ENCODE data around the gene FAM237B.
"Not testable (repeated sequence)": the region's sequence is repeated elsewhere in the genome, so short reads cannot be mapped to it uniquely, and the experiment has no call there.

FAM237B gene

DNA sequence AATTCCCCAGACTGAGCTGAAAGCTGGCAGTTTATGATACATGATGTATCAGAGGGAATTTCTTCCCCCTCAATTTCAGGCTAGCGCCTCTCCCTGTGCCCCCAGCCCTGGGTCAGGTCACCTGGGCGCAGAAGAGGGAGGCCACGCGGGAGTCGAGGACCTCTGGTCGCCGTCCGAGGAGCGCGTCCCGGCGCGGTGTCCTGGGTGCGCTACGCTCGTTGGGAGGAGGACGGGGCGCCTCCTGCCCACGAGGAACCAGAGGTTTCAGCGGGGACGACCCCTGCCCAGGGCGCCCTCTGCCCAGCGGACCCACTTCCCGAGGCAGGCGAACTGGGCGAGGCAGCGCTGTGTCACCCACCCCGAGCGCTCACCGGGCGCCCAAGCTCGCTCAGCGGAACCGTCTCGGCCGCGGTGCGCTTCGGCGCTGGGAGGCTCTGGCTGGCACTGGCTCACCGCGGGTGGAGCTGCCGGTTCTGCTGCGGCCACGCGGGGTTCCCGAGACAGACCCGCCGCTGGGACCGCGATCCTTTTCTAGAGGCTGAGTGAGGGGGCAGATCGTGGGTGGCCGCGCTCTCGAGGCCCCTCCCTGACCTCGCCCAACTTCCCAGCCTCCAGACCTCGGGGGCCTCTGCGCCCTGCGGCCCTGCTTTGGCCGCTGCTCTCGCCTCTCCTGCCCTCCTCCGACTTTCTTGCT, at the start of gene FAM237B:
FAM237B (minus strand) TSS at position 504 of the 694 bp plus-strand sequence. CDS start 1,556 bp downstream, outside the sequence.
- in situ Hi-C loops (cut with HindIII; ENCODE audit: low sequenced_read_pairs), result no loop called here

DNA sequence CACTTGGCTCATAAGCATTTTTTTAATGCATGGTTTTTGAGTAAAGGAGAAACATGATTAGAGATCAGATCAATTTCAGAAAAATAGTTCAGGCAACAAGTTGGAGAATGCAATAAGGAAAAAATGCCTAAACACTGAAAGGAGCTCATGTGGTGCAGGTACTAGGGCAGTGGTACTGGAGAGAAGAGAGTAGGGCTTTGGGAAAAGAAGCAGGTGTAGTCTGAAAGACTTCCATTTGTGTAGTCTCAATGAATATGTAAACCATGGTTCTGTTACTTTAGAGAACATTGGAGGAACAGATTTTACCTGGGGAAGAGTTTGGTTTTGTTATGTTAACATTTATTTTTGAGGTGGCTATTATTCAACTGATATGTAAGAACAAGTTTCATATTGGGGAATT, 30.9 kb upstream of the FAM237B start:
- in situ Hi-C loops (cut with HindIII; ENCODE audit: low sequenced_read_pairs), result no loop called here

- in situ Hi-C loops (cut with HindIII; ENCODE audit: low sequenced_read_pairs), result not testable (repeated sequence)
Observed at GRCh38 chr7:90350032-90350431, 28.9 kb upstream of the FAM237B start.

DNA sequence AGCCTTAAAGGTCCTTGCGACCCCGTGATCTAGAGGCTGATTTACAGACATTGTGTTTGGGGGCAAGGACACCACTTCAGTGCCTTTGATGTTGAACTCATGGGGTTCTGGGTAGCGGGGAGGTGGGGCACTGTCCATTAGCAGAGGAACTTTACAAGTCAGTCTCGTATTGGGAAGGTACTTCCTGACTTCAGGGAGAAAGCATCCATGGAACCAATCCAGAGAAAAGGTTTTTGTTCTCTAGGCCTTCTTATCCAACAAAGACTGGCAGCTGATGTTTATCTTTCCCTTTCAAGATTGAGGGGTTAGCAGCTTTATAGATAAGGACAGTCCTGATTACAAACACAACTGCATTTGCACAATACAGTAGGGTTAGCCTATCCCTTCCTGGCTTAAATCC, 28.2 kb upstream of the FAM237B start:
- in situ Hi-C loops (cut with HindIII; ENCODE audit: low sequenced_read_pairs), result no loop called here

DNA sequence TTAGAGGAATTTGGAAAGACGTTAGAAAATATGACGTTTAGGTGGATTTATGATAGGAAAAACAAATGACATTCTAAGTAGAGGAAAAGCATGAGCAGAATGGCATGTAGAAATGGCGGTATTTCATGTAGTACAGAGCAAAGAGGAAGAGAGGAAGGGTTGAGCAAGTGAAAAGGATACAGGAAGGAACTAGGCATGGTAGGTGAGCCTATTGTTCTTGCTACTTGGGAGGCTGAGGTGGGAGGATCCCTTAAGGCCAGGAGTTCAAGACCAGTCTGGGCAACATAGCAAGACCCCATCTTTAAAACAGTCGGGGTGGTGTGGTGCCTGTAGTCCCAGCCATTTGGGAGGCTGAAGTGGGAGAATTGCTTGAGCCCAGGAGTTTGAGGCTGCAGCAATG, 26.7 kb upstream of the FAM237B start:
- in situ Hi-C loops (cut with HindIII; ENCODE audit: low sequenced_read_pairs), result no loop called here

GRCh38 chr7:90346336-90347125, 25.4 kb upstream of the FAM237B start, which contains the start of gene GTPBP10:
Gene GTPBP10, plus strand, starts transcription at chr7:90346716. Its CDS starts 26 bp downstream, at chr7:90346742.
- in situ Hi-C loops (cut with HindIII; ENCODE audit: low sequenced_read_pairs), result no loop called here

DNA sequence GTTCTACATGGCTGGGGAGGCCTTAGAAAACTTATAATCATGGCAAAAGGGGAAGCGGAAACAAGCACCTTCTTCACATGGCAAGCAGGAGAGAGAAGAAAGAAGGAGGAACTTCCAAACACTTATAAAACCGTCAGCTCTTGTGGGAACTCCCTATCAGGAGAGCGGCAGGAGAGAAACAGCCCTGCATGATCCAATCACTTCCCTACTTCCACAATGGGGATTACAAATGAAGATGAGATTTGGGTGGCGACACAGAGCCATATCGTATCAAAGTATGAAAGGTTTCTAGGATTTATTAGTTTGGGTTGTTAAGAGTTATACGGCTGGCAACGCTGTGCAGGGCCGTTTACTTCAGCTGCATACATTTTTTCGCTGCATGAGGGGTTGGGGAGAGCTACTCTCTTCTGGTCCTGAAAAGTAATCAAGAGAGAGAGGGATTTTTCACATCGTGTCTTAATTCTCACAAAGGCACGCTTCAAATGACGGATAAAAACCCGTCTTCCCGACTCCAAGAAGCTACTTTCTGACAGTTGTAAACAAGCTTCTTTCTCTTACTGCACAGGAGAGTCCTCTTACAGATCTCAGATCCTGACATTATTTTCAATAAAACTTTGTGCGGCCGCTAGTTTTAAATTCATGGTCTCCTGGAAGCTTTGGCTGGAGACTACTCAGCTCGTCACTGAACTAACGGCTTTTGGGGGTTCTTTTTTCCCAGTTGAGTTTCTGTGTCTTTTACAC, 24.7 kb upstream of the FAM237B start:
- in situ Hi-C loops (cut with HindIII; ENCODE audit: low sequenced_read_pairs), result no loop called here

DNA sequence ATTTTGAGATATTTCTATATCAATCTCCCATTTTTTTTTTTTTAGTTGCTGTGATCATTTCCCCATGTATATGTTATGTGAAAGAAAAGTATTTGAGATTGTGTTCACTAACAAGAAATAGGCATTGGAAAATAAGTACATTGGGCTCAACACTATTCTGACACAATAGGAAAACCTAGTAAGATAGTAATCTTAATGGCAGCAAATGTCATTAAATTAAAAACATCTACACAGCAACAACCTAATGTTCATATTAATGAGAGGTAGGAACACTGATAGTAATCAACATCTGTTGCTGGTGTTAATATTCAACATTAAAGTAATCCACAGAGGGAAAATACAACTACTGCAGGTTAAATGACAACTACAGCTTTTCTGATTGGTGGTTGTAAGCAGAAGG, 23.9 kb upstream of the FAM237B start:
- in situ Hi-C loops (cut with HindIII; ENCODE audit: low sequenced_read_pairs), result no loop called here

GRCh38 chr7:90337106-90337505, 16.0 kb upstream of the FAM237B start:
- in situ Hi-C loops (cut with HindIII; ENCODE audit: low sequenced_read_pairs), result no loop called here

DNA sequence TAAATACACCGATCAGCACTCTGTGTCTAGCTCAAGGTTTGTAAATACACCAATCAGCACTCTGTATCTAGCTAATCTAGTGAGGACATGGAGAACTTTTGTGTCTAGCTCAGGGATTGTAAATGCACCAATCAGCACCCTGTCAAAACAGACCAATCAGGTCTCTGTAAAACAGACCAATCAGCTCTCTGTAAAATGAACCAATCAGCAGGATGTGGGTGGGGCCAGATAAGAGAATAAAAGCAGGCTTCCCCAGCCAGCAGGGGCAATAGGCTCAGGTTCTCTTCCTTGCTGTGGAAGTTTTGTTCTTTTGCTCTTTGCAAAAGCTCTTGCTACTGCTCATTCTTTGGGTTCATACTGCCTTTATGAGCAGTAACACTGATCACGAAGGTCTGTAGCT, 13.8 kb upstream of the FAM237B start:
- in situ Hi-C loops (cut with HindIII; ENCODE audit: low sequenced_read_pairs), result not testable (repeated sequence)

- in situ Hi-C loops (cut with HindIII; ENCODE audit: low sequenced_read_pairs), result no loop called here
Observed at GRCh38 chr7:90334193-90334843, 13.2 kb upstream of the FAM237B start.

GRCh38 chr7:90326500-90326899, 5.4 kb upstream of the FAM237B start:
- in situ Hi-C loops (cut with HindIII; ENCODE audit: low sequenced_read_pairs), result no loop called here

- in situ Hi-C loops (cut with HindIII; ENCODE audit: low sequenced_read_pairs), result no loop called here
Observed at GRCh38 chr7:90322837-90323236, 1.7 kb upstream of the FAM237B start.

- in situ Hi-C loops (cut with HindIII; ENCODE audit: low sequenced_read_pairs), result no loop called here
Observed at GRCh38 chr7:90320418-90320800, 695 bp downstream of the FAM237B start.

DNA sequence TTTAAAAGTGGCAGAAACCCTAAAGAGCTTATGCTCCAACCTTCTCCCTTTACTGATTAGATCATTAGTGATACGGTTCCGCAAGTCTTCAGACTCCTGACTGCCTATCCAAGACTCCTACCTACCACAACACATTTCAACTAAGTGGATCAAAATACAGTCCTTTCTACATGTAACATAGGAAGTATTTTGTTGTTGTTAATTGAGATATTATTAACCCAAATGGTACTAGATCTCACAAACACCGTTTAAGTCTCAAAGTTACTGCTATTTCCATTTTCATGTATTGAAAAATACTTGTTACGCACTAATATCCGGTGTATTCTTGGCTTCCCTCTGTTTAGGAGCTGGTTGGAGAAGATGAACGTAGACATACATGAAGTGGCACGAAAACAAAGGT, 1.1 kb downstream of the FAM237B start:
- in situ Hi-C loops (cut with HindIII; ENCODE audit: low sequenced_read_pairs), result no loop called here

DNA sequence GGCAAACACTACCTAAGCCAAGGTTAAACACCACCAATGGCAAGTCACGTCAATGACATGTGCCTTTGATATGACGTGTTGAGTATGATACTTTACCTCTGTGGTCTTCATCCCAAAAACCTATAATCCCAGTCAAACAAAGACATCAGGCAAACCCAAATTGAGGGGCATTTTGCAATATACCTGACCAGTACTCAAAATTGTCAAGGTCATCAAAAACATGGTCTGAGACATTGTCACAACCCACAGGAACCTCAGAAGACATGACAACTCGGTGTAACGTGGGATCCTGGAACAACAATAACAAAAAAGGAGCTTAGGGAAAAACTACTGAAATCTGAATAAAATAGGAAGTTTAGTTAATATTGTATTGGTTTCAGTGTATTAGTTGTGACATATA, 7.2 kb downstream of the FAM237B start:
- in situ Hi-C loops (cut with HindIII; ENCODE audit: low sequenced_read_pairs), result no loop called here

DNA sequence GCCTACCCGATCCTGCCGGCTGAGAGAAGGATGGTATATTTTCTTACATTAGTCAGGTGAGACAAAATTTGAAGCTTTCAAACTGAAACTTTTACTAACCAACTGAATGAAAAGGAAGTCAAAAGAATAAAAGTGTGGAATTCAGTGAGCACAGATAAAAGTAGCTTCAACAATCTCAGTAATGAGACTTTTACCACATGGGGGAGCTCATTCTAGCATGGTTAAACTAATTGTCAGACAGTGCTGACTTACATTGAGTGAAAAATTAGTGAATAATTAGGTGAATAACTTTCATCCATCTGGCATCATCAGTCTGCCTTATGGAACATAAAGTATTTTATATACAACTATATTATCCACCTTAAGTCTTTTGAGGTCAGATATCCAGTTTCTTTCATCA, 8.4 kb downstream of the FAM237B start:
- in situ Hi-C loops (cut with HindIII; ENCODE audit: low sequenced_read_pairs), result no loop called here

DNA sequence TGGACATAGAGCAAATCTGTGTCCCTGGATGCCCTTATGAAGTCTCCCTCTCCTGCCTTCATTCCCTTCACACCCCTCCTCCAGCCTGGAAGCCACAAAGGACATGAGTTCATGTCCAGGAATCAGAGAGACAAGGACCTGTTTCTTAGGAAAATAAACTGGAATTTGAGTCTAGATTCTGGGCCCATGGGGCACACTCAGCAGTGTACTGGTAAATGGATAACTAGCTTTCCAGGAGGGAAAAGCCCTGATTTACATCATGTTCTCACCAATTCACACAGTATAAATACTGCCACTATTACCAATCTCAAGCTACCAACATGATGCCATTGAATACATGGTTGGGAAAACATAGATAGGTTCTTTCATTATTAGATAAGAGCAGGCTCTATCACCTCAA, 9.9 kb downstream of the FAM237B start:
- in situ Hi-C loops (cut with HindIII; ENCODE audit: low sequenced_read_pairs), result no loop called here

DNA sequence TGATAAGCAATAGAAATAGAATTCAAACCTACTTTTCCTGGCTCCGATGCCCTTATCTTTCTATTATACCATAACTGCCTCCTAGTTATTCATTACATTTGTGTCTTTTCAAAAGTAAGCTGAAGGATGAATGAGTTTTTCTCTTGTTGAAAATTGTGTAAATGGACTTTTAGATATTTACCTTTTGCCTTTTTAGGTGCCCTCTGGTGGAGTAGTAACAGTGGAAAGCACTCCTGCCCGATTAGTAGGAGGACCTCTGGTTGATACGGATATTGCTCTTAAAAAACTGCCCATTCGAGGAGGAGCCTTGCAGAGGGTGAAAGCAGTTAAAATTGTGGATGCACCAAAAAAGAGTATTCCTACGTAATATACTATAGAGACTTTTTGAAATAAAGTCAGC, 11.2 kb downstream of the FAM237B start:
- in situ Hi-C loops (cut with HindIII; ENCODE audit: low sequenced_read_pairs), result no loop called here

DNA sequence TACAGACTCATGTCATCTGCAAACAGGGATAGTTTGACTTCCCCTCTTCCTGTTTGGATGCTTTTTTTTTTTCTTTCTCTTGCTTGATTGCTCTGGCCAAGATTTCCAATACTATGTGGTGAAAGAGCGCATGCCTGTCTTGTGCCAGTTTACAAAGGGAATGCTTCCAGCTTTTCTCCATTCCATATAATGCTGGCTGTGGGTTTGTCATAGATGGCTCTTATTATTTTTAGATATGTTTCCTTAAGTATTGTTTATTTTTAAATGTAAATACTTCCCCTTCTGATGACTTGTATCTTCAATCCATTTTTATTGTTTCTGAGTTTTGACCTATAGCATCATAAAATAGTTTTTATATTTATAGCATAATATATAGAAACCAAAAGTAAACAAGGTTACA, 17.9 kb downstream of the FAM237B start:
- in situ Hi-C loops (cut with HindIII; ENCODE audit: low sequenced_read_pairs), result no loop called here

Measured in endothelial cell of hepatic sinusoid (primary cell).